Vagina (tissue), 2 donors: Measurements from ENCODE around the gene NIT1.

Source experiments
- CTCF ChIP-seq, 3 experiments: fragments of 450-650 bp in 2 of 3; fragments of 200-600 bp in 1 of 3; sonication (generic) in 1 of 3; IDR thresholded peaks; one replicate each; pipeline ENCODE4 v1.5.1; 2017 to 2019; ENCODE audit warnings: antibody characterized with exemption in 3 of 3, mild to moderate bottlenecking in 2 of 3, moderate library complexity in 2 of 3
- POLR2A ChIP-seq, 2 donors: fragments of 450-650 bp; IDR thresholded peaks; one replicate each; pipeline ENCODE4 v1.6.1; 2017; ENCODE audit warnings: antibody characterized with exemption in 2 of 2, mild to moderate bottlenecking in 2 of 2, moderate library complexity in 2 of 2
- POLR2AphosphoS5 ChIP-seq, 2 donors: sonication (generic); formaldehyde crosslinking; IDR thresholded peaks; one replicate each; pipeline ENCODE4 v1.9.0; 2017; ENCODE audit warnings: antibody characterized with exemption in 2 of 2, mild to moderate bottlenecking in 2 of 2, low read depth in 1 of 2; ENCODE audit not compliant: insufficient read depth in 1 of 2

DNA sequence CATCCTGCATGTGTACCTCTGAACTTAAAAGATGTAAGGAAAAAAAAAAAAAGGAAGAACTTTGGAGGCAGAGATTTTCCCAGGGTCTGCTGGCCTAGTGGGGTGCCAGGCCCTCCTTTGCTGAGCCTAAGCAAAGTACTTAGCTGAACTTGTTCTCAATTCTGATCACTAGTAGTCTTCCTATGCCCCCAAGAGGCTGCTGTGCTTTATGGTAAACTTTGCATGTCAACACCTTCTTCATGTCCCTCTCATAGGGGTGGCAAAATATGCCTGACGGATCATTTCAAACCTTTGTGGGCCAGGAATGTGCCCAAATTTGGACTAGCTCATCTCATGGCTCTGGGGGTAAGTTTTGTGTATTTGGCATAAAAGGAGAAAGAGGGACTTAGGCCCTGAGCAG, 40.0 kb downstream of the NIT1 start:
- TF ChIP-seq CTCF (IDR thresholded peaks at IDR 0.05): no peak
- no peak for TF ChIP-seq POLR2A (IDR thresholded peaks at IDR 0.05)
- TF ChIP-seq POLR2AphosphoS5 (IDR thresholded peaks at IDR 0.05; ENCODE audit: insufficient read depth in 1 of 2, low read depth in 1 of 2): no peak
